A673 (cell line): Measurements from ENCODE around the gene ROCK1. TPM values are rescaled to one million over a fixed set of nuclear protein-coding genes. Genes with fewer than 3 reads are reported as not detected.
"Not testable (repeated sequence)": the region's sequence is repeated elsewhere in the genome, so short reads cannot be mapped to it uniquely, and the experiment has no call there.

ENCODE experiments used
- BruUV-seq: library from RNA; stranded (reverse); fragments of 400-500 nt; replicated peaks from 2 replicates; lab custom pipeline; 2021; lab: Mats Ljungman, UMichigan
- CTCF ChIA-PET: fragments of 300-600 bp; sonication (Branson Sonifier 250); formaldehyde crosslinking; loops from one replicate; lab custom pipeline; 2022; ENCODE audit warnings: antibody characterized with exemption; lab: Charles Lee
- POLR2A ChIA-PET: fragments of 300-600 bp; sonication (Branson Sonifier 250); formaldehyde crosslinking; loops from one replicate; lab custom pipeline; 2022; ENCODE audit warnings: antibody characterized with exemption; ENCODE audit not compliant: low non-redundant PET; lab: Charles Lee
- DNase-seq: peaks from one replicate; pipeline ENCODE4 v3.0.0-alpha.2; 2015; ENCODE audit warnings: low spot score
- H3K27ac ChIP-seq: fragments of 200-600 bp; sonication (generic); 2 replicates; pipeline ENCODE4 v1.5.1; 2016; ENCODE audit warnings: mixed run types, low read depth, mild to moderate bottlenecking, mixed read lengths, antibody characterized with exemption, low read length; ENCODE audit not compliant: poor library complexity, severe bottlenecking
- H3K27me3 ChIP-seq: fragments of 200-600 bp; sonication (generic); replicated peaks from 2 replicates; pipeline ENCODE4 v1.6.1; 2017; ENCODE audit warnings: mixed run types, low read depth, mild to moderate bottlenecking, mixed read lengths, antibody characterized with exemption, low read length; ENCODE audit not compliant: insufficient read depth, poor library complexity
- H3K36me3 ChIP-seq: fragments of 200-600 bp; sonication (generic); 2 replicates; pipeline ENCODE4 v1.6.1; 2016; ENCODE audit warnings: mixed run types, mild to moderate bottlenecking, mixed read lengths, antibody characterized with exemption, low read length; ENCODE audit not compliant: insufficient read depth, poor library complexity, severe bottlenecking
- H3K4me1 ChIP-seq: fragments of 200-600 bp; sonication (generic); 2 replicates; pipeline ENCODE4 v1.6.1; 2017; ENCODE audit warnings: mixed run types, mild to moderate bottlenecking, mixed read lengths, antibody characterized with exemption, low read length; ENCODE audit not compliant: insufficient read depth, poor library complexity, severe bottlenecking
- H3K4me3 ChIP-seq: fragments of 200-600 bp; sonication (generic); 2 replicates; pipeline ENCODE4 v1.5.1; 2016; ENCODE audit warnings: low read depth, mixed run types, mild to moderate bottlenecking, mixed read lengths, low read length; ENCODE audit not compliant: poor library complexity, severe bottlenecking
- H3K9me3 ChIP-seq: fragments of 200-600 bp; sonication (generic); 2 replicates; pipeline ENCODE4 v1.6.1; 2016; ENCODE audit warnings: mixed run types, low read depth, mild to moderate bottlenecking, mixed read lengths, antibody characterized with exemption, low read length; ENCODE audit not compliant: poor library complexity, severe bottlenecking
- CTCF ChIP-seq: fragments of 300-800, 200-600 bp; sonication (generic); conservative IDR thresholded peaks from 2 replicates; pipeline ENCODE4 v1.5.1; 2017; ENCODE audit warnings: low read depth, mild to moderate bottlenecking, antibody characterized with exemption, low read length, moderate library complexity, mixed read lengths
- EZH2 ChIP-seq: fragments of 200-600 bp; sonication (generic); IDR thresholded peaks from 2 replicates; pipeline ENCODE4 v1.6.1; 2017; ENCODE audit warnings: borderline replicate concordance, low read depth, mild to moderate bottlenecking, mixed read lengths, antibody characterized with exemption, low read length; ENCODE audit not compliant: poor library complexity, severe bottlenecking
- intact Hi-C: fragments of 100-400 bp; cut with micrococcal nuclease; formaldehyde crosslinking; loops from one replicate; pipeline ENCODE4 v1.10.0; 2022; ENCODE audit not compliant: unreplicated experiment
- total RNA-seq: library from RNA; stranded (reverse); gene quantifications from 2 replicates; pipeline ENCODE4 v1.2.3, GENCODE V29; 2021

ROCK1 gene
- total RNA-seq, 1 experiment from 2014 or later: 34.9 TPM

DNA sequence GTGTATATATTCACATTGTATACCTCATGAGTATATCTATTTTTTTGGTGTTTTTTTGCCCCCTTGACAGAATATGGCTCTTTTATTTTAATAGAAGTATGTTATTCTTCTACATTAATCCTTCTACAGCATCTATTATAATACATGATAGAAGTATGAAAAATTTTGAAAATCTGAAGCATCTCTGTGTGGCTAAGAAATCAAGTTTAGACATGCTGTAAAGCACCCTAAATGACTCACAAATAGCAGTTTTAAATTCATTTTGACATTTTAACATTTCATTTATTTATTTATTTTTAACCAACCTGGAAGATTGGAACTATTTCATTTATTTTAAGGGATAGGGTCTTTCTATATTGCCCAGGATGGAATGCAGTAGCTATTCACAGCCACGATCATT lies 33.8 kb upstream of the ROCK1 start:
- ChIA-PET POLR2A (no interaction called here), CTCF (no interaction called here)
- Histone ChIP-seq H3K36me3 (no peaks in the 10 kb centered on the region), H3K4me1 (no peaks in the 10 kb centered on the region), H3K27ac (no peak overlapping the region), H3K27me3 (no peaks in the 10 kb centered on the region), H3K9me3 (no peaks in the 10 kb centered on the region), H3K4me3 (no peak overlapping the region)
- TF ChIP-seq EZH2 (no peak), CTCF (no peak)
- no peak for DNase-seq
- no TSS peak for BruUV-seq
- intact Hi-C loops: no loop called here

- Histone ChIP-seq H3K4me3 (no peak overlapping the region), H3K4me1 (no peaks in the 10 kb centered on the region), H3K36me3 (no peaks in the 10 kb centered on the region), H3K27me3 (no peaks in the 10 kb centered on the region), H3K27ac (no peak overlapping the region), H3K9me3 (no peaks in the 10 kb centered on the region)
- ChIA-PET CTCF (interaction anchor here (0.6 kb wide), 1 partner anchor 171 kb away, joined by 4 read pairs; no protein-coding TSS in a partner anchor), POLR2A (no interaction called here)
- intact Hi-C loops: no loop called here
- DNase-seq: no peak
- TF ChIP-seq CTCF (no peak), EZH2 (no peak)
- no TSS peak for BruUV-seq
Measured at GRCh38 chr18:21141668-21142422, 30.2 kb upstream of the ROCK1 start.

DNA sequence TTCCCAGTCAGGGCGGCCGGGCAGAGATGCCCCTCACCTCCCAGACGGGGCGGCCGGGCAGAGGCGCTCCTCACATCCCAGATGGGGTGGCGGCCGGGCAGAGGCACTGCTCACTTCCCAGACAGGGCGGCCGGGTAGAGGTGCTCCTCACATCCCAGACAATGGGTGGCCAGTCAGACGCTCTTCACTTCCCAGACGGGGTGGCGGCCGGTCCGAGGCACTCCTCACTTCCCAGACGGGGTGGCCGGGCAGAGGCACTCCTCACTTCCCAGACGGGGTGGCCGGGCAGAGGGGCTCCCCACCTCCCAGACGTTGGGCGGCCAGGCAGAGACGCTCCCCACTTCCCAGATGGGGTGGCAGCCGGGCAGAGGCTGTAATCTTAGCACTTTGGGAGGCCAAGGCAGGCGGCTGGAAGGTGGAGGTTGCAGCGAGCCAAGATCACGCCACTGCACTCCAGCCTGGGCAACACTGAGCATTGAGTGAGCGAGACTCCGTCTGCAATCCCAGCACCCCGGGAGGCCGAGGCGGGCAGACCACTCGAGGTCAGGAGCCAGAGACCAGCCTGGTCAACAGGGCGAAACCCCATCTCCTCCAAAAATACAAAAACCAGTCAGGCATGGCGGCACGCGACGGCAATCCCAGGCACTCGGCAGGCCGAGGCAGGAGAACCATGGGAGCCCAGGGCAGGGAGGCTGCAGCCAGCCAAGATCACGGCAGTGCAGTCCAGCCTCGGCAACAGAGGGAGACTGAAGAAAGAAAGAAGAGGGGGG lies 26.3 kb upstream of the ROCK1 start:
- H3K4me3 ChIP-seq, intact Hi-C loops, H3K9me3 ChIP-seq, POLR2A ChIA-PET, H3K27ac ChIP-seq, H3K36me3 ChIP-seq, H3K4me1 ChIP-seq, CTCF ChIA-PET, H3K27me3 ChIP-seq, DNase-seq, BruUV-seq: not testable (repeated sequence)
